ENCODE results near the gene CDC42EP5.
"Not testable (repeated sequence)": the region's sequence is repeated elsewhere in the genome, so short reads cannot be mapped to it uniquely, and the experiment has no call there.

CDC42EP5 gene

GRCh38 chr19:54485851-54486250 lies 12.8 kb upstream of the CDC42EP5 start:
- DNase-seq: no peak

GRCh38 chr19:54484451-54484850 lies 11.4 kb upstream of the CDC42EP5 start:
- DNase-seq: no peak

GRCh38 chr19:54482889-54483288 lies 9.8 kb upstream of the CDC42EP5 start:
- DNase-seq: no peak

GRCh38 chr19:54481326-54481930 lies 8.3 kb upstream of the CDC42EP5 start:
- DNase-seq: peak; percentile 43

GRCh38 chr19:54480051-54480450 lies 7.0 kb upstream of the CDC42EP5 start:
- DNase-seq: no peak

- DNase-seq: peak; percentile 11
Observed at GRCh38 chr19:54478677-54479266, 5.7 kb upstream of the CDC42EP5 start.

- no peak for DNase-seq
Observed at GRCh38 chr19:54477650-54478049, 4.6 kb upstream of the CDC42EP5 start.

- DNase-seq: no peak
Observed at GRCh38 chr19:54475706-54476105, 2.6 kb upstream of the CDC42EP5 start.

GRCh38 chr19:54473892-54474372 lies 836 bp upstream of the CDC42EP5 start:
- DNase-seq: no peak

- no peak for DNase-seq
Observed at GRCh38 chr19:54470991-54471782, 1.9 kb downstream of the CDC42EP5 start.

GRCh38 chr19:54470276-54470887 lies 2.7 kb downstream of the CDC42EP5 start:
- DNase-seq: no peak

GRCh38 chr19:54469496-54469934 lies 3.6 kb downstream of the CDC42EP5 start:
- DNase-seq: no peak

GRCh38 chr19:54466110-54466480 lies 7.0 kb downstream of the CDC42EP5 start:
- DNase-seq: not testable (repeated sequence)

- no peak for DNase-seq
Observed at GRCh38 chr19:54465426-54466109, 7.5 kb downstream of the CDC42EP5 start.

GRCh38 chr19:54464630-54465425 lies 8.3 kb downstream of the CDC42EP5 start:
- no peak for DNase-seq

GRCh38 chr19:54464044-54464629 lies 9.0 kb downstream of the CDC42EP5 start:
- DNase-seq: peak; percentile 44

- DNase-seq: peak; percentile 66
Observed at GRCh38 chr19:54463531-54464043, 9.5 kb downstream of the CDC42EP5 start, which contains the start of gene LENG9. Gene LENG9 (minus strand): TSS chr19:54463778. CDS start chr19:54463526, 252 bp downstream.

GRCh38 chr19:54462655-54463530 lies 10.2 kb downstream of the CDC42EP5 start:
- DNase-seq: no peak

- DNase-seq: no peak
Observed at GRCh38 chr19:54462047-54462654, 10.9 kb downstream of the CDC42EP5 start.

GRCh38 chr19:54461613-54462012 lies 11.5 kb downstream of the CDC42EP5 start:
- DNase-seq: no peak
